H1 (cell line): Measurements from ENCODE around the gene PDE4D. TPM values are rescaled to one million over a fixed set of nuclear protein-coding genes. Genes with fewer than 3 reads are reported as not detected.

Experiments
- CTCF ChIA-PET: fragments of 300-600 bp; sonication (Branson Sonifier 250); formaldehyde crosslinking; loops from one replicate; lab custom pipeline; 2021; ENCODE audit not compliant: partially characterized antibody; lab: Charles Lee
- POLR2A ChIA-PET: fragments of 300-600 bp; sonication (Branson Sonifier 250); formaldehyde crosslinking; loops from one replicate; lab custom pipeline; 2021; ENCODE audit warnings: inconsistent platforms; ENCODE audit not compliant: partially characterized antibody; lab: Charles Lee
- DNase-seq, 2 experiments: peaks; one replicate each; pipeline versions ENCODE4 v3.0.0 to v3.0.0-alpha.2; 2010 to 2022; ENCODE audit warnings: low spot score in 2 of 2, low read depth in 1 of 2, mixed read lengths in 1 of 2
- FAIRE-seq: peaks from 2 replicates; lab custom pipeline; 2011; peaks lifted over from hg19 to GRCh38; lab: Jason Lieb, UNC
- H2AFZ ChIP-seq: 2 replicates; pipeline ENCODE4 v1.8.1; 2012; ENCODE audit warnings: low read length, inconsistent platforms
- H2AK5ac ChIP-seq: 2 replicates; pipeline ENCODE4 v1.6.1; 2013; ENCODE audit warnings: low read depth, low read length
- H2BK120ac ChIP-seq: replicated peaks from 2 replicates; pipeline ENCODE3; 2013; ENCODE audit warnings: low read depth, low read length, inconsistent platforms
- H2BK12ac ChIP-seq: 2 replicates; pipeline ENCODE4 v1.6.1; 2013; ENCODE audit warnings: low read depth, low read length
- H2BK15ac ChIP-seq: 2 replicates; pipeline ENCODE4 v1.6.1; 2013; ENCODE audit warnings: low read length
- H2BK20ac ChIP-seq: 2 replicates; pipeline ENCODE4 v1.6.1; 2013; ENCODE audit warnings: low read length
- H2BK5ac ChIP-seq: 2 replicates; pipeline ENCODE4 v1.6.1; 2013; ENCODE audit warnings: low read depth, low read length
- H3K14ac ChIP-seq: 2 replicates; pipeline ENCODE4 v1.6.1; 2013; ENCODE audit warnings: inconsistent platforms; ENCODE audit not compliant: insufficient read length
- H3K18ac ChIP-seq: 2 replicates; pipeline ENCODE4 v1.6.1; 2013; ENCODE audit warnings: low read length; ENCODE audit errors: extremely low read depth
- H3K23ac ChIP-seq: 2 replicates; pipeline ENCODE4 v1.6.1; 2013; ENCODE audit warnings: inconsistent platforms; ENCODE audit not compliant: insufficient read length
- H3K23me2 ChIP-seq: 2 replicates; pipeline ENCODE4 v1.6.1; 2013; ENCODE audit warnings: low read depth, low read length
- H3K27ac ChIP-seq: 2 replicates; pipeline ENCODE4 v1.6.1; 2011; ENCODE audit warnings: low read depth, low read length, inconsistent platforms
- H3K27me3 ChIP-seq, 4 experiments: replicated peaks in 1 of 4; 1 replicate in 1 of 4; 2 replicates in 3 of 4; pipeline versions ENCODE4 v1.6.1 to v1.8.1; 2011 to 2013; ENCODE audit warnings: low read length in 3 of 4, mild to moderate bottlenecking in 3 of 4, inconsistent platforms in 2 of 4, mixed read lengths in 2 of 4, moderate library complexity in 1 of 4; ENCODE audit not compliant: control insufficient read depth in 3 of 4, insufficient read depth in 3 of 4; ENCODE audit errors: extremely low read depth in 1 of 4
- H3K36me3 ChIP-seq, 4 experiments: 2 replicates each; pipeline versions ENCODE4 v1.6.1 to v1.8.1; 2011 to 2013; ENCODE audit warnings: mild to moderate bottlenecking in 4 of 4, low read length in 3 of 4, moderate library complexity in 2 of 4, control low read depth in 1 of 4, inconsistent platforms in 1 of 4; ENCODE audit not compliant: insufficient read depth in 4 of 4, control insufficient read depth in 2 of 4
- H3K4ac ChIP-seq: replicated peaks from 2 replicates; pipeline ENCODE3; 2013; ENCODE audit warnings: low read length, low read depth, mixed read lengths, inconsistent platforms; ENCODE audit not compliant: insufficient read length
- H3K4me1 ChIP-seq, 4 experiments: replicated peaks in 1 of 4; 1 replicate in 1 of 4; 2 replicates in 3 of 4; pipeline versions ENCODE4 v1.6.1 to v1.8.1; 2011 to 2013; ENCODE audit warnings: low read length in 3 of 4, inconsistent platforms in 2 of 4, mixed read lengths in 1 of 4; ENCODE audit not compliant: insufficient read depth in 4 of 4, control insufficient read depth in 3 of 4
- H3K4me2 ChIP-seq, 2 experiments: 2 replicates each; pipeline versions ENCODE4 v1.6.1 to v1.8.1; 2011 to 2013; ENCODE audit warnings: low read depth in 2 of 2, low read length in 2 of 2, control low read depth in 1 of 2, inconsistent platforms in 1 of 2, mild to moderate bottlenecking in 1 of 2; ENCODE audit not compliant: insufficient read depth in 1 of 2
- H3K4me3 ChIP-seq, 4 experiments: fragments of 200-600, 300-600 bp in 1 of 4; sonication (generic), shearing (Covaris generic), sonication (Bioruptor Twin) in 1 of 4; 2 replicates each; pipeline versions ENCODE4 v1.5.1 to v1.8.1; 2011 to 2016; ENCODE audit warnings: low read length in 4 of 4, low read depth in 3 of 4, control low read depth in 2 of 4, inconsistent platforms in 2 of 4, mild to moderate bottlenecking in 2 of 4, mixed read lengths in 1 of 4, moderate library complexity in 1 of 4; ENCODE audit not compliant: insufficient read depth in 2 of 4; ENCODE audit errors: extremely low read depth in 1 of 4
- H3K56ac ChIP-seq: replicated peaks from 2 replicates; pipeline ENCODE3; 2013; ENCODE audit warnings: low read depth, mild to moderate bottlenecking, mixed read lengths, low read length, inconsistent platforms; ENCODE audit not compliant: insufficient read length
- H3K79me1 ChIP-seq: 2 replicates; pipeline ENCODE4 v1.6.1; 2013; ENCODE audit warnings: low read depth, low read length, control low read depth
- H3K79me2 ChIP-seq, 2 experiments: 2 replicates each; pipeline versions ENCODE4 v1.6.1 to v1.8.1; 2012 to 2013; ENCODE audit warnings: low read length in 2 of 2, mild to moderate bottlenecking in 2 of 2, inconsistent platforms in 1 of 2; ENCODE audit not compliant: insufficient read depth in 2 of 2, control insufficient read depth in 1 of 2
- H3K9ac ChIP-seq, 4 experiments: replicated peaks in 1 of 4; 1 replicate in 1 of 4; 2 replicates in 3 of 4; pipeline versions ENCODE4 v1.6.1 to v1.8.1; 2011 to 2013; ENCODE audit warnings: low read depth in 3 of 4, low read length in 3 of 4, control low read depth in 2 of 4, mild to moderate bottlenecking in 2 of 4, moderate library complexity in 2 of 4, inconsistent platforms in 1 of 4; ENCODE audit errors: extremely low read depth in 1 of 4
- H3K9me3 ChIP-seq, 2 experiments: 2 replicates each; pipeline versions ENCODE4 v1.6.1 to v1.8.1; 2012 to 2013; ENCODE audit warnings: mild to moderate bottlenecking in 2 of 2, moderate library complexity in 2 of 2, control low read depth in 1 of 2, inconsistent platforms in 1 of 2, low read depth in 1 of 2, low read length in 1 of 2, mixed read lengths in 1 of 2; ENCODE audit not compliant: insufficient read depth in 2 of 2
- H4K20me1 ChIP-seq, 2 experiments: replicated peaks in 1 of 2; 2 replicates each; pipeline versions ENCODE3 to v1.8.1; 2011 to 2013; ENCODE audit warnings: inconsistent platforms in 2 of 2, low read length in 2 of 2, mild to moderate bottlenecking in 1 of 2; ENCODE audit not compliant: insufficient read depth in 2 of 2, control insufficient read depth in 1 of 2
- H4K5ac ChIP-seq: 2 replicates; pipeline ENCODE4 v1.6.1; 2013; ENCODE audit warnings: low read length, low read depth, mixed read lengths, inconsistent platforms; ENCODE audit not compliant: insufficient read length
- H4K8ac ChIP-seq: 2 replicates; pipeline ENCODE4 v1.8.0; 2013; ENCODE audit warnings: mild to moderate bottlenecking, moderate library complexity, low read length, inconsistent platforms; ENCODE audit not compliant: insufficient read depth; ENCODE audit errors: extremely low read depth
- H4K91ac ChIP-seq: replicated peaks from 2 replicates; pipeline ENCODE3; 2013; ENCODE audit warnings: low read length, mixed read lengths, inconsistent platforms; ENCODE audit not compliant: insufficient read length
- CBX5 ChIP-seq: fragments of 300-800, 300-1000 bp; sonication (generic); IDR thresholded peaks from 2 replicates; pipeline ENCODE4 v1.7.1; 2016; ENCODE audit warnings: antibody characterized with exemption, low read length, low read depth
- CHD1 ChIP-seq: IDR thresholded peaks from 2 replicates; pipeline ENCODE4 v1.6.1; 2012; ENCODE audit warnings: low read depth, low read length, improper control_type of control experiment
- EP300 ChIP-seq, 2 experiments: IDR thresholded peaks; 1 replicate in 1 of 2; 2 replicates in 1 of 2; pipeline ENCODE4 v1.6.1; 2011 to 2012; ENCODE audit warnings: low read depth in 2 of 2, low read length in 2 of 2, mild to moderate bottlenecking in 2 of 2, borderline replicate concordance in 1 of 2, inconsistent platforms in 1 of 2, moderate library complexity in 1 of 2
- GTF2F1 ChIP-seq: IDR thresholded peaks from 2 replicates; pipeline ENCODE4 v1.6.1; 2012; ENCODE audit warnings: low read depth, low read length, improper control_type of control experiment, borderline replicate concordance
- JUN ChIP-seq: IDR thresholded peaks from 2 replicates; pipeline ENCODE4 v1.6.1; 2011; ENCODE audit warnings: low read depth, mild to moderate bottlenecking, improper control_type of control experiment, low read length
- POLR2AphosphoS5 ChIP-seq: IDR thresholded peaks from 2 replicates; pipeline ENCODE4 v1.6.1; 2011; ENCODE audit warnings: low read depth, low read length
- RNF2 ChIP-seq: fragments of 200-900, 300-1000 bp; sonication (generic); IDR thresholded peaks from 2 replicates; pipeline ENCODE4 v1.7.1; 2016; ENCODE audit warnings: borderline replicate concordance, low read depth, mild to moderate bottlenecking, antibody characterized with exemption, low read length; ENCODE audit not compliant: poor library complexity, severe bottlenecking; ENCODE audit errors: missing control alignments
- TAF7 ChIP-seq: optimal IDR thresholded peaks from 2 replicates; pipeline ENCODE3; 2011; ENCODE audit warnings: low read depth, mild to moderate bottlenecking, inconsistent platforms, low read length, moderate library complexity, borderline replicate concordance
- USF2 ChIP-seq: IDR thresholded peaks from 2 replicates; pipeline ENCODE4 v1.6.1; 2011; ENCODE audit warnings: low read length, improper control_type of control experiment
- WGBS, 2 experiments: shearing (Covaris generic) in 1 of 2; methylation state at CpG; one replicate each; pipeline versions ENCODE4 v1.1.6 to v1.1.7; 2013 to 2015; ENCODE audit warnings: low lambda C conversion rate in 2 of 2, mixed read lengths in 2 of 2, inconsistent platforms in 1 of 2, low coverage in 1 of 2, missing lambda C conversion rate in 1 of 2; ENCODE audit not compliant: insufficient replicate concordance in 2 of 2, insufficient coverage in 1 of 2, insufficient read length in 1 of 2; ENCODE audit errors: extremely low coverage in 1 of 2, missing lambda C conversion rate in 1 of 2; 5-methylcytosine and 5-hydroxymethylcytosine counted together
- polyA plus RNA-seq, 7 experiments: library from polyadenylated mRNA; depleted of rRNA in 3 of 7; stranded (reverse) in 5 of 7; unstranded in 2 of 7; fragments of >200 nt in 5 of 7; fragments of 200-250 nt in 2 of 7; gene quantifications; 1 replicate in 5 of 7; 2 replicates in 1 of 7; 4 replicates in 1 of 7; pipeline versions ENCODE4 v1.2.1 to v1.2.3, GENCODE V29; 2011 to 2013; ENCODE audit warnings: missing spikeins in 2 of 7, mixed read lengths in 2 of 7
- total RNA-seq: library from RNA; stranded (reverse); fragmentation: NEBNext Ultra II Directional; extraction: Animal tissue kit (Norgen Biotek cat#: 25700); gene quantifications from 2 replicates; pipeline ENCODE4 v1.2.1, GENCODE V29; 2021

PDE4D gene
- total and polyA plus RNA-seq, 2 of the 8 experiments (the other 6 are each of a cell fraction or from before 2014, with no cell fraction given) = 2.3 to 3.7 TPM

DNA sequence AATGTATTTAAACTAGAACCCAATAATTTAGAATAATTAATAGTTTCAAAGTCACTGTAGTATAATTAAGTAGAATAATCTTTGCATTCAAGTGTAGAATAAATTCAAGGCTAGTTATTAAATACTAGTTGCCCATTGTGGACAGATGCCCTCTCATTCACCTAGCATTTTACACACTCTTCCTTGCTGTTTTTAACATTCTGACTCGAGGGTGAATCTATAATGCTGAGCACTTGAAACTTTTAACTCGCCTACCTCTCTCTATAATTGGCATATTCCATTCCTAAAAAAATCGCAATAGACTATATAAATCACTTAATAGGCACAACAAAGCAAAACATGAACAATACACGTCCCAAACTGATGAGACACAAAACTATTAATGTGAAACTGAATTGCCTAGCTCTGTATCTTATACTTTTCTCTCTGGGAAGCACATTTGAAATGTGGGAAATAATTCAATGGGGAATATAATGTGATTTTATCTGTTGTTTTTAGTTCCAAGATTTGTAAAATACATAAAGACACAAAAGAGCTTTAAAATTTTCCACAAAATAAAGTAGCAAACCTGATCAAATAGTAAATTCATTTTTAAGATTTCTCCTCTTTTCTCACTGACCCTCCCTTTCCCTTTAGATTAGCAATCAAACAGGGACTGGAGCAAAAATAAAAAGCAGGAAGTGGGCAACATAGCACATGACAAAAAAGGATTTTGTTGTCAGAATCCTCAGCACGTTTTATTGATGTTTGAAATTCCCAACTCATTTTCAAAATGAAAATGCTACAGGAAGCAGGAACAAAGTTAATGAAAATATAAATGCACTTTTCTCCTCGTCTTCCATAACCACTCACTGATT is 295.6 kb downstream of the PDE4D start:
- WGBS, 2 experiments = 70% methylated on average over 6 of the region's 6 CpGs; no CpG with 5 or more reads in 1 of the 2 experiments
- ChIA-PET POLR2A (no interaction called here), CTCF (interaction anchor here (0.6 to 1.5 kb wide), 2 partner anchors 10 to 205 kb away, joined by 3 to 5 read pairs; no protein-coding TSS in a partner anchor)
- peaks cover 0 to 4% of the 10 kb centered on the region in 2 experiments; a peak in 1 of 4 replicates for H3K9me3 ChIP-seq
- no peak overlapping the region for H3K4me3 ChIP-seq
- H2BK120ac ChIP-seq = no peak overlapping the region
- no peak overlapping the region for H2AK5ac ChIP-seq
- H3K18ac ChIP-seq = no peak overlapping the region
- no peak overlapping the region for H3K4me2 ChIP-seq
- no peaks in the 10 kb centered on the region for H3K79me2 ChIP-seq
- H2BK15ac ChIP-seq = no peak overlapping the region
- no peaks in the 10 kb centered on the region for H3K23me2 ChIP-seq
- H3K27me3 ChIP-seq = no peaks in the 10 kb centered on the region
- H4K91ac ChIP-seq = no peak overlapping the region
- DNase-seq (no peak), FAIRE-seq (no peak)
- H2BK5ac ChIP-seq = no peak overlapping the region
- peaks cover 0 to 4% (median 0%) of the 10 kb centered on the region in 4 experiments; a peak in 2 of 7 replicates for H3K4me1 ChIP-seq
- 0 out of 2 replicates have a peak overlapping the region, but pooled peaks have one; percentile 61 for H2BK12ac ChIP-seq
- peak overlapping the region; percentile 77 for H2AFZ ChIP-seq
- no peak overlapping the region for H3K4ac ChIP-seq
- H3K36me3 ChIP-seq = no peaks in the 10 kb centered on the region
- H3K9ac ChIP-seq = no peak overlapping the region
- H3K79me1 ChIP-seq = no peaks in the 10 kb centered on the region
- H4K5ac ChIP-seq = no peak overlapping the region
- H4K20me1 ChIP-seq = no peaks in the 10 kb centered on the region
- H3K14ac ChIP-seq = no peak overlapping the region
- no peak overlapping the region for H3K23ac ChIP-seq
- no peak overlapping the region for H4K8ac ChIP-seq
- H2BK20ac ChIP-seq = 0 out of 2 replicates have a peak overlapping the region, but pooled peaks have one; percentile 13
- H3K56ac ChIP-seq = no peak overlapping the region
- H3K27ac ChIP-seq = no peak overlapping the region
- TF ChIP-seq CHD1 (no peak), GTF2F1 (no peak), TAF7 (no peak), USF2 (no peak), CBX5 (no peak), JUN (no peak), POLR2AphosphoS5 (no peak), EP300 (IDR thresholded peaks at IDR 0.05; ENCODE audit: borderline replicate concordance in 1 of 2, low read depth in 2 of 2, low read length in 2 of 2) (no peak), RNF2 (no peak)
